Ascending aorta (tissue), 2 donors: Measurements from ENCODE around the gene COL26A1. TPM values are rescaled to one million over a fixed set of nuclear protein-coding genes. Genes with fewer than 3 reads are reported as not detected.

Experiments
- DNase-seq, 2 donors: peaks; one replicate each; pipeline ENCODE4 v3.0.0-alpha.2; 2019; ENCODE audit warnings: low spot score in 2 of 2
- H3K27ac ChIP-seq, 2 donors: fragments of 200-600 bp; sonication (generic); one replicate each; pipeline ENCODE4 v1.5.1; 2016 to 2017; ENCODE audit warnings: mild to moderate bottlenecking in 1 of 2
- H3K27me3 ChIP-seq: fragments of 200-600 bp; sonication (generic); one replicate; pipeline ENCODE4 v1.5.1; 2017
- H3K36me3 ChIP-seq, 2 donors: fragments of 200-600 bp; sonication (generic); one replicate each; pipeline ENCODE4 v1.5.1; 2016
- H3K4me1 ChIP-seq, 2 donors: fragments of 200-600 bp; sonication (generic); one replicate each; pipeline ENCODE4 v1.5.1; 2016 to 2017; ENCODE audit warnings: mild to moderate bottlenecking in 1 of 2
- H3K4me3 ChIP-seq, 2 donors: fragments of 200-600 bp; sonication (generic); one replicate each; pipeline ENCODE4 v1.5.1; 2016 to 2017; ENCODE audit warnings: mild to moderate bottlenecking in 1 of 2
- H3K9me3 ChIP-seq, 2 donors: fragments of 200-600 bp; sonication (generic); one replicate each; pipeline ENCODE4 v1.5.1; 2016
- CTCF ChIP-seq, 3 experiments: fragments of 200-600 bp in 2 of 3; fragments of 450-650 bp in 1 of 3; sonication (generic) in 2 of 3; IDR thresholded peaks; one replicate each; pipeline ENCODE4 v1.5.1; 2016 to 2019; ENCODE audit warnings: antibody characterized with exemption in 3 of 3, mild to moderate bottlenecking in 1 of 3, moderate library complexity in 1 of 3
- intact Hi-C: fragments of 100-400 bp; cut with DNase I; formaldehyde crosslinking; loops from one replicate; pipeline ENCODE4 v1.15.1; 2023
- total RNA-seq: library from RNA; depleted of rRNA; stranded (reverse); fragments of >200 nt; gene quantifications from one replicate; pipeline ENCODE4 v1.1.0, GENCODE V29; 2016

COL26A1 gene
- total RNA-seq, 1 donor from 2014 or later = not detected

GRCh38 chr7:101352920-101353308 is 9.8 kb upstream of the COL26A1 start:
- Histone ChIP-seq H3K9me3 (no peaks in the 10 kb centered on the region), H3K27me3 (no peaks in the 10 kb centered on the region), H3K4me3 (no peak overlapping the region), H3K36me3 (no peaks in the 10 kb centered on the region), H3K27ac (no peak overlapping the region), H3K4me1 (no peaks in the 10 kb centered on the region)
- intact Hi-C loops = no loop called here
- no peak for DNase-seq
- TF ChIP-seq CTCF (IDR thresholded peaks at IDR 0.05) = no peak

GRCh38 chr7:101357433-101357832 is 5.2 kb upstream of the COL26A1 start:
- Histone ChIP-seq H3K27me3 (no peaks in the 10 kb centered on the region), H3K36me3 (no peaks in the 10 kb centered on the region), H3K27ac (no peak overlapping the region), H3K9me3 (no peaks in the 10 kb centered on the region), H3K4me1 (no peaks in the 10 kb centered on the region), H3K4me3 (no peak overlapping the region)
- TF ChIP-seq CTCF (IDR thresholded peaks at IDR 0.05) = no peak
- DNase-seq = no peak
- intact Hi-C loops = no loop called here

GRCh38 chr7:101363196-101363733 is 590 bp downstream of the COL26A1 start:
- Histone ChIP-seq H3K27ac (no peak overlapping the region), H3K9me3 (no peaks in the 10 kb centered on the region), H3K4me1 (peaks cover 3 to 17% of the 10 kb centered on the region in 2 donors), H3K36me3 (no peaks in the 10 kb centered on the region), H3K4me3 (peak overlapping the region; percentile 61 to 62), H3K27me3 (no peaks in the 10 kb centered on the region)
- no peak for TF ChIP-seq CTCF (IDR thresholded peaks at IDR 0.05)
- intact Hi-C loops = loop anchor here (5.0 kb wide), 1 partner anchor 909 kb away; no protein-coding TSS in a partner anchor
- DNase-seq = no peak

DNA sequence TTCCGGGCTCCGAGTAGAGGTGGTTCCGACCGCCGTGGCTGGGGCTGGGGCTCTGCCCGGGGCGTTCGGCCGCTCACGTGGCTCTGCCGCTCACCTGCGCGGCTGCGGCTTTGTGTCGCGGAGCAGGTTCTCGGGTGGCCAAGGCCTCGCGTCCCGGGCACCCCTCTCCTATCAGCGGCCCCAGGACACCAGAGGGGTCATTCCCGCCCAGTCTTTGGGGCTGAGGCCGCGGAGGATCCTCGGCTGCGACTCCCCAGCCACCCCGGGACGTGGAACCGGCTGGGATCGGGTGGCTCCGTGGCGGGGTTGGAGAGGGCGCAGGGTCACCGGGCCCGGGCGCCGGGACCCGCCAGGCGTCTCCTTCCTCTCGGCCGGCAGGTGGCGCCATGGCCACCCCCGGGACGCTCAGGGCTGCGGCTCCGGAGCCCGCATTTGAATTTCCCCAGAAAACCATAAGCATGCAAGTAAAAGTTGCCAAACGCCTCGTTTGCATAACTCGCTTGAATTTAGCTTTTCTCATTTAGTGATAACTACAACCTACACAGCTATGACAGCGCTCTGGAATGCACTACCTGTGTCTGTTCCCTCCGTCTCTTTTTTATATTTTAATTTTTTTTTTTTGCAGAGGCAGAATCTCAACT is 1.2 kb downstream of the COL26A1 start:
- Histone ChIP-seq H3K4me3 (peak overlapping the region; percentile 61 to 62), H3K36me3 (no peaks in the 10 kb centered on the region), H3K27ac (no peak overlapping the region), H3K27me3 (no peaks in the 10 kb centered on the region), H3K4me1 (peaks cover 3 to 17% of the 10 kb centered on the region in 2 donors), H3K9me3 (no peaks in the 10 kb centered on the region)
- DNase-seq = peak in 1 of 2 donors; percentile 74
- intact Hi-C loops = loop anchor here (1.0 to 5.0 kb wide), 2 partner anchors 174 to 908 kb away; no protein-coding TSS in a partner anchor
- peak; percentile 68 to 95 (median 94) for TF ChIP-seq CTCF (IDR thresholded peaks at IDR 0.05)

- DNase-seq = no peak
- Histone ChIP-seq H3K4me3 (no peak overlapping the region), H3K27ac (no peak overlapping the region), H3K27me3 (no peaks in the 10 kb centered on the region), H3K4me1 (peaks cover 3 to 17% of the 10 kb centered on the region in 2 donors), H3K9me3 (no peaks in the 10 kb centered on the region), H3K36me3 (no peaks in the 10 kb centered on the region)
- no peak for TF ChIP-seq CTCF (IDR thresholded peaks at IDR 0.05)
- intact Hi-C loops = no loop called here
These were observed 3.3 kb downstream of the COL26A1 start for GRCh38 chr7:101365956-101366355.
